WTC11 (cell line): Measurements from ENCODE around the gene SARM1.

Experiments used
- TP53 ChIP-seq: sonication (generic); formaldehyde crosslinking; IDR thresholded peaks from 2 replicates; pipeline ENCODE4 v1.8.1; 2023; ENCODE audit warnings: mild to moderate bottlenecking, missing genetic modification reagents
- TF ChIP-seq, protein P1 (sequence below): sonication (generic); formaldehyde crosslinking; IDR thresholded peaks from 2 replicates; pipeline ENCODE4 v1.8.0; 2022; ENCODE audit warnings: mild to moderate bottlenecking, missing genetic modification reagents
- TF ChIP-seq, protein P2 (sequence below): sonication (generic); formaldehyde crosslinking; IDR thresholded peaks from 2 replicates; pipeline ENCODE4 v1.8.1; 2023; ENCODE audit warnings: mild to moderate bottlenecking, missing genetic modification reagents

DNA sequence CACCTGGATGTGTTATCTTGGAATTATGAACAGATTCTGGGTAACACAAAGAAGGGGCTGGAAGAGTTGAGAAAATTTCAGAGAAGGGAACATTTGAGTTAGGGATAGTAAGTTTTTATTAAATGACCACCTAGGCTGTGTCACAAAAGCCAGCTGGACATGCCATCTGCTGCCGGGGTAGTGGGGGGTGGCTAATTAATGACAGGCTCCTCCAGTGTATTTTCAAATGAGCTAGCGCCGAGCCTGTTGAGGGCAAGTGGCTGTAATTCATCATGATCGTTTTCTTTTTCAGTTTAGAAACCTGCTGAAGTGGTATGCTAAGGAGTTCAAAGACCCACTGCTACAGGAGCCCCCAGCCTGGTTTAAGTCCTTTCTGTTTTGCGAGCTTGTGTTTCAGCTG, 46.3 kb upstream of the SARM1 start:
- TF ChIP-seq, protein P1, sequence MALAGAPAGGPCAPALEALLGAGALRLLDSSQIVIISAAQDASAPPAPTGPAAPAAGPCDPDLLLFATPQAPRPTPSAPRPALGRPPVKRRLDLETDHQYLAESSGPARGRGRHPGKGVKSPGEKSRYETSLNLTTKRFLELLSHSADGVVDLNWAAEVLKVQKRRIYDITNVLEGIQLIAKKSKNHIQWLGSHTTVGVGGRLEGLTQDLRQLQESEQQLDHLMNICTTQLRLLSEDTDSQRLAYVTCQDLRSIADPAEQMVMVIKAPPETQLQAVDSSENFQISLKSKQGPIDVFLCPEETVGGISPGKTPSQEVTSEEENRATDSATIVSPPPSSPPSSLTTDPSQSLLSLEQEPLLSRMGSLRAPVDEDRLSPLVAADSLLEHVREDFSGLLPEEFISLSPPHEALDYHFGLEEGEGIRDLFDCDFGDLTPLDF (CRISPR knock-in tag) = no peak
- TF ChIP-seq, protein P2, sequence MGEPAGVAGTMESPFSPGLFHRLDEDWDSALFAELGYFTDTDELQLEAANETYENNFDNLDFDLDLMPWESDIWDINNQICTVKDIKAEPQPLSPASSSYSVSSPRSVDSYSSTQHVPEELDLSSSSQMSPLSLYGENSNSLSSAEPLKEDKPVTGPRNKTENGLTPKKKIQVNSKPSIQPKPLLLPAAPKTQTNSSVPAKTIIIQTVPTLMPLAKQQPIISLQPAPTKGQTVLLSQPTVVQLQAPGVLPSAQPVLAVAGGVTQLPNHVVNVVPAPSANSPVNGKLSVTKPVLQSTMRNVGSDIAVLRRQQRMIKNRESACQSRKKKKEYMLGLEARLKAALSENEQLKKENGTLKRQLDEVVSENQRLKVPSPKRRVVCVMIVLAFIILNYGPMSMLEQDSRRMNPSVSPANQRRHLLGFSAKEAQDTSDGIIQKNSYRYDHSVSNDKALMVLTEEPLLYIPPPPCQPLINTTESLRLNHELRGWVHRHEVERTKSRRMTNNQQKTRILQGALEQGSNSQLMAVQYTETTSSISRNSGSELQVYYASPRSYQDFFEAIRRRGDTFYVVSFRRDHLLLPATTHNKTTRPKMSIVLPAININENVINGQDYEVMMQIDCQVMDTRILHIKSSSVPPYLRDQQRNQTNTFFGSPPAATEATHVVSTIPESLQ = no peak
- TF ChIP-seq TP53 (CRISPR knock-in tag) = no peak
